ENCODE results near the gene GJD3. TPM values are rescaled to one million over a fixed set of nuclear protein-coding genes. Genes with fewer than 3 reads are reported as not detected.
A peak's percentile ranks its signal among the peaks of the same experiment; 100 is the strongest.

GJD3 gene
- total and polyA plus RNA-seq, 12 donors = 0.65 to 6.2 (median 1.6) TPM

GRCh38 chr17:40329839-40330794 is 34.4 kb downstream of the GJD3 start:
- TF ChIP-seq, protein P1, sequence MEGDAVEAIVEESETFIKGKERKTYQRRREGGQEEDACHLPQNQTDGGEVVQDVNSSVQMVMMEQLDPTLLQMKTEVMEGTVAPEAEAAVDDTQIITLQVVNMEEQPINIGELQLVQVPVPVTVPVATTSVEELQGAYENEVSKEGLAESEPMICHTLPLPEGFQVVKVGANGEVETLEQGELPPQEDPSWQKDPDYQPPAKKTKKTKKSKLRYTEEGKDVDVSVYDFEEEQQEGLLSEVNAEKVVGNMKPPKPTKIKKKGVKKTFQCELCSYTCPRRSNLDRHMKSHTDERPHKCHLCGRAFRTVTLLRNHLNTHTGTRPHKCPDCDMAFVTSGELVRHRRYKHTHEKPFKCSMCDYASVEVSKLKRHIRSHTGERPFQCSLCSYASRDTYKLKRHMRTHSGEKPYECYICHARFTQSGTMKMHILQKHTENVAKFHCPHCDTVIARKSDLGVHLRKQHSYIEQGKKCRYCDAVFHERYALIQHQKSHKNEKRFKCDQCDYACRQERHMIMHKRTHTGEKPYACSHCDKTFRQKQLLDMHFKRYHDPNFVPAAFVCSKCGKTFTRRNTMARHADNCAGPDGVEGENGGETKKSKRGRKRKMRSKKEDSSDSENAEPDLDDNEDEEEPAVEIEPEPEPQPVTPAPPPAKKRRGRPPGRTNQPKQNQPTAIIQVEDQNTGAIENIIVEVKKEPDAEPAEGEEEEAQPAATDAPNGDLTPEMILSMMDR (IDR thresholded peaks at IDR 0.05) = no peak
- Histone ChIP-seq H3K27me3 (no peaks in the 10 kb centered on the region), H3K4me3 (peak overlapping the region in 3 of 10 donors; percentile 2 to 49 (median 4)), H3K4me1 (peaks cover 77 to 100% (median 100%) of the 10 kb centered on the region in 9 donors), H3K36me3 (peaks cover 0 to 30% (median 0%) of the 10 kb centered on the region in 9 donors), H3K9me3 (no peaks in the 10 kb centered on the region), H3K27ac (peak overlapping the region in 9 of 10 donors; percentile 76 to 98 (median 87))
- DNase-seq (peak; percentile 79 to 80), ATAC-seq (peak in 7 of 8 donors; percentile 20 to 58 (median 34))
- WGBS, 2 donors = 31 to 32% methylated on average over 11 of the region's 11 CpGs
- intact Hi-C loops (cut with DNase I) = no loop called here

GRCh38 chr17:40328386-40328766 is 36.2 kb downstream of the GJD3 start:
- no peak for DNase-seq
- Histone ChIP-seq H3K9me3 (no peaks in the 10 kb centered on the region), H3K27me3 (no peaks in the 10 kb centered on the region), H3K27ac (peak overlapping the region in 9 of 10 donors; percentile 59 to 98 (median 94)), H3K4me3 (no peak overlapping the region), H3K4me1 (peaks cover 75 to 100% (median 99%) of the 10 kb centered on the region in 9 donors), H3K36me3 (peaks cover 0 to 25% (median 0%) of the 10 kb centered on the region in 9 donors)
- ATAC-seq = no peak
- TF ChIP-seq, protein P1 (IDR thresholded peaks at IDR 0.05) = no peak
- intact Hi-C loops (cut with DNase I) = no loop called here
- 84 to 89% methylated on average over 2 of the region's 2 CpGs for WGBS, 2 donors

- Histone ChIP-seq H3K9me3 (no peaks in the 10 kb centered on the region), H3K4me1 (peaks cover 75 to 100% (median 99%) of the 10 kb centered on the region in 9 donors), H3K36me3 (peaks cover 0 to 20% (median 0%) of the 10 kb centered on the region in 9 donors), H3K4me3 (no peak overlapping the region), H3K27me3 (no peaks in the 10 kb centered on the region), H3K27ac (peak overlapping the region in 9 of 10 donors; percentile 59 to 98 (median 94))
- TF ChIP-seq, protein P1 (IDR thresholded peaks at IDR 0.05) = no peak
- WGBS, 2 donors = 8 to 10% methylated on average over 3 of the region's 3 CpGs
- intact Hi-C loops (cut with DNase I) = no loop called here
- ATAC-seq (peak in 1 of 8 donors; percentile 5), DNase-seq (peak; percentile 65 to 67)
Measured at GRCh38 chr17:40327735-40328385, 36.7 kb downstream of the GJD3 start.

DNA sequence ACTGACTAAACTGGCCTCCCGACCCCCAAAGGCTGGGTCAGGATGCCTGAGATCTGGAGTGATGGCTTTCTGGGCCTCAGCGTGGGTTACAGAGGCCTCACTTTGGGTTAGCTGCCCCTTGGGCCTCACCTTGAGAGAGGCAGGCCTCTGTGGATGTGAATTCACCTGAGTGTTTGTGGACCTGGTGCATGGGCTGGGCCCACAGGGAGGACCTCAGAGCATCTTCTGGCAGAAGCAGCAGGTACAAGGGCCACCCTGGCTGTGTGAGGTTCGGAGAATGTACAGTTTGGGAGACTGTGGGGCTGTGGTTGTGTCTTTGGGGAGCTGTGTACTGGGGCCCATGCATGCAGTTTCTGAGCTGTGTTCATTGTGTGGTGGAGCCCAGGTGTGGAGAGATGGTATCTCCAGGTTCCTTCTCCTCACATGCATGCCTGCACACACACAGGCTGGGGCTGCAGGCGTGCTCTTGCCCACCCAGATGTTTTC is 37.2 kb downstream of the GJD3 start:
- TF ChIP-seq, protein P1 (IDR thresholded peaks at IDR 0.05) = no peak
- intact Hi-C loops (cut with DNase I) = no loop called here
- ATAC-seq = no peak
- peak overlapping the region in 9 of 10 donors; percentile 59 to 98 (median 96) for H3K27ac ChIP-seq
- DNase-seq = peak in 1 of 2 donors; percentile 4
- 72 to 81% methylated on average over 4 of the region's 4 CpGs for WGBS, 2 donors
- H3K4me3 ChIP-seq = peak overlapping the region in 1 of 10 donors; percentile 34
- H3K9me3 ChIP-seq = no peaks in the 10 kb centered on the region
- peaks cover 0 to 18% (median 0%) of the 10 kb centered on the region in 9 donors for H3K36me3 ChIP-seq
- no peaks in the 10 kb centered on the region for H3K27me3 ChIP-seq
- H3K4me1 ChIP-seq = peaks cover 74 to 100% (median 99%) of the 10 kb centered on the region in 9 donors
